GM18519 (cell line): ENCODE data around the gene TIAM1.

Experiments used
- ATAC-seq: cut with Tn5 transposase; IDR thresholded peaks from one replicate; pipeline ENCODE4 v1.9.1; 2021; ENCODE audit warnings: mild to moderate bottlenecking, moderate library complexity; ENCODE audit not compliant: unreplicated experiment, low FRiP score

Gene TIAM1

GRCh38 chr21:31343680-31344480 is at the start of gene TIAM1:
TSS of gene TIAM1 (minus strand) at chr21:31344261. CDS start at chr21:31266972, 77,289 bp downstream.
- no peak for ATAC-seq

- no peak for ATAC-seq
Measured at GRCh38 chr21:31387560-31388186, 43.6 kb upstream of the TIAM1 start.

- ATAC-seq, result no peak
Measured at GRCh38 chr21:31386006-31386405, 41.9 kb upstream of the TIAM1 start.

- no peak for ATAC-seq
Measured at GRCh38 chr21:31383770-31384169, 39.7 kb upstream of the TIAM1 start.

GRCh38 chr21:31382060-31382459 is 38.0 kb upstream of the TIAM1 start:
- ATAC-seq, result no peak

GRCh38 chr21:31376301-31376700 is 32.2 kb upstream of the TIAM1 start:
- ATAC-seq, result no peak

- no peak for ATAC-seq
Measured at GRCh38 chr21:31374395-31374794, 30.3 kb upstream of the TIAM1 start.

GRCh38 chr21:31372471-31372765 is 28.4 kb upstream of the TIAM1 start:
- ATAC-seq, result no peak

- no peak for ATAC-seq
Measured at GRCh38 chr21:31371715-31372470, 27.8 kb upstream of the TIAM1 start.

GRCh38 chr21:31370893-31371544 is 27.0 kb upstream of the TIAM1 start:
- ATAC-seq, result no peak

- ATAC-seq, result no peak
Measured at GRCh38 chr21:31370281-31370892, 26.3 kb upstream of the TIAM1 start.

GRCh38 chr21:31368361-31368760 is 24.3 kb upstream of the TIAM1 start:
- no peak for ATAC-seq

- ATAC-seq, result no peak
Measured at GRCh38 chr21:31367801-31368200, 23.7 kb upstream of the TIAM1 start.

- no peak for ATAC-seq
Measured at GRCh38 chr21:31366825-31367224, 22.8 kb upstream of the TIAM1 start.

- ATAC-seq, result no peak
Measured at GRCh38 chr21:31364253-31364945, 20.3 kb upstream of the TIAM1 start.

GRCh38 chr21:31363720-31364119 is 19.7 kb upstream of the TIAM1 start:
- ATAC-seq, result no peak

GRCh38 chr21:31360717-31361116 is 16.7 kb upstream of the TIAM1 start:
- no peak for ATAC-seq

GRCh38 chr21:31358158-31358557 is 14.1 kb upstream of the TIAM1 start:
- ATAC-seq, result no peak

GRCh38 chr21:31356440-31356839 is 12.4 kb upstream of the TIAM1 start:
- ATAC-seq, result no peak
